Naive B cell (primary cell): ENCODE data around the gene CDA. TPM values are rescaled to one million over a fixed set of nuclear protein-coding genes. Genes with fewer than 3 reads are reported as not detected.
A peak's percentile ranks its signal among the peaks of the same experiment; 100 is the strongest.

Source experiments
- ATAC-seq, 2 donors: fragments of 150-1000 bp; cut with Tn5 transposase; 2 replicates each; pipeline ENCODE4 v1.10.0; 2021; ENCODE audit warnings: low read depth in 2 of 2, mild to moderate bottlenecking in 2 of 2, moderate library complexity in 2 of 2
- DNase-seq: peaks from one replicate; pipeline ENCODE4 v3.0.0; 2022
- H3K27ac Mint-ChIP-seq, 6 donors: one replicate each; pipeline ENCODE4 v1.8.0; 2020 to 2022; ENCODE audit warnings: mild to moderate bottlenecking in 6 of 6, mixed read lengths in 6 of 6, moderate library complexity in 5 of 6, inconsistent platforms in 2 of 6
- H3K27me3 Mint-ChIP-seq, 3 donors: one replicate each; pipeline ENCODE4 v1.8.0; 2021 to 2022; ENCODE audit warnings: mixed read lengths in 3 of 3, mild to moderate bottlenecking in 1 of 3
- H3K36me3 Mint-ChIP-seq, 2 donors: one replicate each; pipeline ENCODE4 v1.8.0; 2020 to 2022; ENCODE audit warnings: mixed read lengths in 2 of 2, inconsistent platforms in 1 of 2, mild to moderate bottlenecking in 1 of 2
- H3K4me1 Mint-ChIP-seq, 3 donors: one replicate each; pipeline ENCODE4 v1.8.0; 2020 to 2022; ENCODE audit warnings: mixed read lengths in 3 of 3, inconsistent platforms in 1 of 3, mild to moderate bottlenecking in 1 of 3, moderate library complexity in 1 of 3
- H3K4me3 Mint-ChIP-seq, 8 donors: one replicate each; pipeline ENCODE4 v1.8.0; 2020 to 2022; ENCODE audit warnings: mild to moderate bottlenecking in 8 of 8, mixed read lengths in 8 of 8, moderate library complexity in 8 of 8, inconsistent platforms in 2 of 8
- H3K9me3 Mint-ChIP-seq, 7 donors: one replicate each; pipeline ENCODE4 v1.8.0; 2020 to 2022; ENCODE audit warnings: mixed read lengths in 7 of 7, mild to moderate bottlenecking in 5 of 7, inconsistent platforms in 2 of 7, moderate library complexity in 1 of 7
- polyA plus RNA-seq, 6 donors: library from polyadenylated mRNA; unstranded; fragments of 300-500 nt; fragmentation: Illumina TruSeq; gene quantifications; one replicate each; pipeline ENCODE4 v1.2.3, GENCODE V29; 2021; ENCODE audit warnings: low read depth in 6 of 6

CDA gene
- polyA plus RNA-seq, 6 donors from 2014 or later = 0.30 to 3.2 (median 0.59) TPM; not detected in 2

DNA sequence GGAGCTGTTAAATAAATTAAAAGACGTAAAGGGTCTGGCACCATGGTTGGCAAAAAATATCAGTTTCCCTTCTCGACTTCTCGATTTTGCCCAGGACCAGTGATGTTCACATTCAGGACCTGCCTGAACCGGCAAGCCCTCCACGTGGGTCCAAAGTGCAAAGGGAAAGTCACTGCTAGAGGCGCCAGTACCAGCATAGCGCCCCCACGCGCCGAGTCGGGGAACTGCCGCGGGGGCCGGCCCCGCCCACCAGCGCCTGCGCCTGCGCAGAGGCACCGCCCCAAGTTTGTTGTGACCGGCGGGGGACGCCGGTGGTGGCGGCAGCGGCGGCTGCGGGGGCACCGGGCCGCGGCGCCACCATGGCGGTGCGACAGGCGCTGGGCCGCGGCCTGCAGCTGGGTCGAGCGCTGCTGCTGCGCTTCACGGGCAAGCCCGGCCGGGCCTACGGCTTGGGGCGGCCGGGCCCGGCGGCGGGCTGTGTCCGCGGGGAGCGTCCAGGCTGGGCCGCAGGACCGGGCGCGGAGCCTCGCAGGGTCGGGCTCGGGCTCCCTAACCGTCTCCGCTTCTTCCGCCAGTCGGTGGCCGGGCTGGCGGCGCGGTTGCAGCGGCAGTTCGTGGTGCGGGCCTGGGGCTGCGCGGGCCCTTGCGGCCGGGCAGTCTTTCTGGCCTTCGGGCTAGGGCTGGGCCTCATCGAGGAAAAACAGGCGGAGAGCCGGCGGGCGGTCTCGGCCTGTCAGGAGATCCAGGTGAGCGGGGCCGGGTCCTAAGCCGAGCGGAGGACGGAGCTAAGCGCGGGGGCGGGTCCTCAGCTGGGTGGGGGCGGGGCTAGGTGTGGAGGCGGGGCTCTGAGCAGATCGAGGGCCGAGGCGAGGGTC, 44.5 kb downstream of the CDA start, which contains the start of gene PINK1:
PINK1 (plus strand) TSS at position 269 of the 875 bp plus-strand sequence; CDS start at position 360, 91 bp downstream.
- peaks cover 0 to 20% (median 17%) of the 10 kb centered on the region in 3 donors for H3K4me1 Mint-ChIP-seq
- H3K4me3 Mint-ChIP-seq = peak within 1 kb of the TSS; percentile 88 to 96 (median 94)

DNA sequence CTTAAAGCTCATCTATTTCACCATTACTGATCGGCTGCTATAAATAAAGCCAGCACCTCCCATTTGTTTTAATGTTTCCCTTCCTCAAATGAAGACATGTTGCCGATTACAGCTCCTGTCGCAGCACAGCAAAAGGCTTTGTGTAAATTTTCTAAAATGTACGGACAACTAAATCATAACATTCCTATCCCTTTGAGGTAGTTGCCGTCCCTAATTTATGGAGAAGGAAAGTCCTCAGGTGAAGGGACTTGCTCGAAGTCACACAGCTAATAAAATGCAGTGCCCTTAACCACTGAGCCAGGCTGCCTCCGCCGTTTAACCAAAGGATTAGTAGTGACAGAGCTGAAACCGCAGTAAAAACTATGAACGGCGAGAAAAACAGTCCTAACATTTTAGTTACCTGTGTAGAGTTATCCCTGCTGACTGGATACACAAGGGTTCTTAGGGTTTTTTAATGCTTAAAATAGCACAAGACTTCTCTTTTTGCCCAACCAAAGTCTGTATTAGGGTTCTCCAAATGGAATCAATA, 45.2 kb downstream of the CDA start:
- Mint-ChIP-seq H3K27me3 (no peaks in the 10 kb centered on the region), H3K27ac (peak overlapping the region; percentile 51 to 90 (median 75)), H3K4me1 (peaks cover 0 to 20% (median 17%) of the 10 kb centered on the region in 3 donors), H3K9me3 (peaks cover 0 to 5% (median 2%) of the 10 kb centered on the region in 7 donors), H3K36me3 (peaks cover 0 to 6% of the 10 kb centered on the region in 2 donors), H3K4me3 (peak overlapping the region; percentile 88 to 96 (median 94))
- ATAC-seq = peak in 1 of 2 donors; percentile 11
- DNase-seq = no peak

More for the DNA sequence above, 44.5 kb downstream of the CDA start, which contains the start of gene PINK1:
- DNase-seq (peak; percentile 89), ATAC-seq (peak; percentile 88 to 89)
- Mint-ChIP-seq H3K27me3 (peaks cover 0 to under 1% (median 0%) of the 10 kb centered on the region in 3 donors), H3K27ac (peak within 1 kb of the TSS; percentile 51 to 90 (median 78)), H3K36me3 (no peaks in the 10 kb centered on the region), H3K9me3 (peaks cover 0 to 11% (median 8%) of the 10 kb centered on the region in 7 donors)

DNA sequence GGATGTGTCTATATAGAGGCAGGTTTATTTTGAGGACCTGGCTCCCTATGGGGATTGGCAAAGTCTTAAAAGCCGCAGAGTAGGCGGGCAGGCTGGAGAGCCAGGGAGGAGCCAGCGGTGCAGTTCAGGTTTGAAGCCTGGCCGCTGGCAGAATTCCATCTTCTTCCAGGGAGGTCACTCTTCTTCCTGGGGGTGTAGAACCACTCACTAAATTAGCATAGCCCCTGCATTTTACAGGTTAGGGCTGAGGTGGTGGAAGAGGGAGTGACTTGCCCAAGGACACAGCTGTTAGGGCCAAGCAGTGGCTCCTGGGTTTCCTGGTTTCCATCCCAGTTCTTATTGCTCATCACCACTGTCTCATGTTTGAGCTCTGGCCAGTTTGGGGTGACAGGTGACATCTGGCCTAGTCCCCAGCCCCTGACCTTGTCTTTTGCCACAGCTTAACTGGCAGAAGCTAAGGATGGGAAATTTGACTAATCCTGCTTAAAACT, 45.7 kb downstream of the CDA start:
- ATAC-seq (peak in 1 of 2 donors; percentile 9), DNase-seq (no peak)
- Mint-ChIP-seq H3K27me3 (no peaks in the 10 kb centered on the region), H3K4me1 (peaks cover 0 to 20% (median 17%) of the 10 kb centered on the region in 3 donors), H3K27ac (peak overlapping the region in 2 of 6 donors; percentile 34 to 83), H3K36me3 (peaks cover 0 to 8% of the 10 kb centered on the region in 2 donors), H3K9me3 (no peaks in the 10 kb centered on the region), H3K4me3 (peak overlapping the region; percentile 88 to 96 (median 94))

DNA sequence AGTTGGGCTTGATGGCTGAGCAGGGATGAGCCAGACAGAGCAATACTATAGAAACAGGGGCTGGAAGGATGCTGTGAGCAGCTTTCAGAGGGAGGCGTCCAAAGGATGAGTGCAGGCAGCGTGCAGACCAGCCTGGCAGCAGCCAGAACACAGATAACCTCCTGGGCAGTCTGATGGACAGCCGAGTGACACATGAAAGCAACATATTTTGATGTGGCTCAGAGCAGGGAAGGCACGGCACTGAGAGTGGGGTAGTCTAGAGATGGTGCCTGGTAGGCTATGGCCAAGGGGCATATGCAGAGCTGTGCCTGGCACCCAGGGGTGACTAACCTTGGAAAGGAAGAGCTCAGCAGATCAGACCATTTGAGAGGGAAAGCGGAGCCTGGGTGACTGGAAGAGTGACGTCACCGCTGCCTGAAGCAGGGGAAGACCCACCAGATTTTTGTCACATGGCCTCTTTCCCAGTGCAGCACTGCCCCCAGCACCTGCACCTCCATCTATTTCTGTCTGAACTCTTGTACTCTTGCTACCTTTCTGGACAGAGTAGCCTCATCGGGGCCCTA, 48.0 kb downstream of the CDA start:
- Mint-ChIP-seq H3K9me3 (no peaks in the 10 kb centered on the region), H3K36me3 (peaks cover 0 to 8% of the 10 kb centered on the region in 2 donors), H3K27ac (peak overlapping the region in 1 of 6 donors; percentile 77), H3K4me3 (no peak overlapping the region), H3K27me3 (no peaks in the 10 kb centered on the region), H3K4me1 (peaks cover 5 to 24% (median 22%) of the 10 kb centered on the region in 3 donors)
- DNase-seq (no peak), ATAC-seq (no peak)

DNA sequence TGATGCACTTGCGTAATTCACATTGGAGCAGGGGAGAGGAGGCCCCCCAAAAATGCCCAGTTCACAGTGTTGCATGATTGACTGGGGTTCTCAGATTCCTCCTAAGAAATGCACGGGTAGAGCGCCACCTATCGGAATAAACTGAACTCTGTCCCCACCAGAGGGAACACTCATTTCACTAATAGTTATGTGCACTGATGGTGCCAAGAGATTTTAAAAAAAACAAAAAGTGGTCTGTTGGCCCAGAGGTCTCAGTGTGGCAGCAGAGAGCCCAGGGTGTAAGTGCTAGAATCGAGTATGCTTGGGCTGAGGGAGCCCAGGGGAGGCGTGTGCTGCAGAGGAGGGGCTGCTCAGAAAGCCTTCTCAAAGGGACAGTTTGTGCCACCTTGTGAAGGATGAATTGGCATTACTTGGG, 51.3 kb downstream of the CDA start:
- Mint-ChIP-seq H3K27me3 (no peaks in the 10 kb centered on the region), H3K36me3 (peaks cover 0 to 8% of the 10 kb centered on the region in 2 donors), H3K27ac (peak overlapping the region in 1 of 6 donors; percentile 57), H3K4me1 (peaks cover 5 to 6% (median 6%) of the 10 kb centered on the region in 3 donors), H3K9me3 (no peaks in the 10 kb centered on the region), H3K4me3 (peak overlapping the region in 1 of 8 donors; percentile 0)
- peak; percentile 50 for DNase-seq
- ATAC-seq = peak; percentile 65 to 81

DNA sequence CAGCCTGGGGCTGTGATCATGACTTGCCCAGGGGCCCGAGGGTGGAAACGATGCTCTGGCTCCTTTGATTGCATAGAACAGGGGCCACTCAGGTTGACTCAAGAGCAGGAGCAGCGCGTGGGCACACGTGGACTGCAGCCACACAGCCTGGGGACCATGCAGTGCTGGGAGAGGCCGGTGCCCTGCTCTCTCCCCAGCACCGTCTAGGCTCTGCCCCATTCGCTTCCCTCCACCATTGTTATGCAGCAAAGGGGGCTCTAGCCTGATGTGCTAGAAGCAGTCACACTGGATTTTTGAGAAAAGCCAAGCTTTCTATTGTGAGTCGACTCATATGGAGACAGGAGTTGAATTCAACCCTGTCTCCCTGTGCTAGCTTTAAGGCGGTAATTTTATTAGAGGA, 53.1 kb downstream of the CDA start:
- no peaks in the 10 kb centered on the region for H3K9me3 Mint-ChIP-seq
- no peak for DNase-seq

DNA sequence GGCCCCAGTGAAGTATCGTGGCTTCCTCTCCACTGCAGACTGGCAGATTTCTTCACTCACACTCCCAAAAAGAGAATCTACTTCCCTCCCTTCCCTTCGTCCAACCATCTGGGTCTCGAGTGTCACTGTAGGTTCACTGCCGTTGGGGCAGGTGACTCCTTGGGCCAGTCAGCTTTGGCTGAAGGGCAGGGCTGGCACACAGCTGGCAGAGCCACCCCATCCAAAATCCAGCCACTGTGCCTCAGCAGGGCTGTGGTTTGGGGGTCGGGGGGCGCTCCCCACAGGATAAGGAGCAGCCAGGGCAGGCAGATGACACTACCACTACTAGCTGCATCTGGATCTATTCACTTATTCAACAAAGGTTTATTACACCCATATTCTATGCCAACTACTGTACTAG, 54.2 kb downstream of the CDA start:
- DNase-seq (no peak), ATAC-seq (no peak)
- no peak overlapping the region for H3K4me3 Mint-ChIP-seq
- no peaks in the 10 kb centered on the region for H3K9me3 Mint-ChIP-seq
- peaks cover 0 to 8% of the 10 kb centered on the region in 2 donors for H3K36me3 Mint-ChIP-seq
- peak overlapping the region in 1 of 6 donors; percentile 12 for H3K27ac Mint-ChIP-seq
- H3K27me3 Mint-ChIP-seq = no peaks in the 10 kb centered on the region
- peaks cover 4 to 6% (median 5%) of the 10 kb centered on the region in 3 donors for H3K4me1 Mint-ChIP-seq

More for the DNA sequence above, 53.1 kb downstream of the CDA start:
- H3K36me3 Mint-ChIP-seq = peaks cover 0 to 8% of the 10 kb centered on the region in 2 donors
- no peaks in the 10 kb centered on the region for H3K27me3 Mint-ChIP-seq
- no peak for ATAC-seq
- H3K27ac Mint-ChIP-seq = no peak overlapping the region
- H3K4me3 Mint-ChIP-seq = no peak overlapping the region
- H3K4me1 Mint-ChIP-seq = peaks cover 4 to 6% (median 5%) of the 10 kb centered on the region in 3 donors

DNA sequence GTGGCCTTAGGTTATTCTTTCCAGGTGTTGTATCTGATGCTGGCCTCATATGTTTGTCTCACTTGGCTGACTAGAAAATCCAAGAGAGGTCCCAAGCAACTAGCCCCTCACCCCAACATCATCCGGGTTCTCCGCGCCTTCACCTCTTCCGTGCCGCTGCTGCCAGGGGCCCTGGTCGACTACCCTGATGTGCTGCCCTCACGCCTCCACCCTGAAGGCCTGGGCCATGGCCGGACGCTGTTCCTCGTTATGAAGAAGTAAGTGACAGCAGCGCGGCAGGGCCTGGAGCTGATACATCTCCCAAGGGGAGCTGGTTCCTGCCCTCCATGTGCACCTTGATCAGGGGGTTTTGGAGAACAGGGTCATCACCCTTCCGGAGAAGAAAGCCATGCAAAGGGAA, 55.5 kb downstream of the CDA start:
- H3K27me3 Mint-ChIP-seq = no peaks in the 10 kb centered on the region
- no peak for ATAC-seq
- H3K36me3 Mint-ChIP-seq = peaks cover 0 to 6% of the 10 kb centered on the region in 2 donors
- peaks cover 4 to 6% (median 5%) of the 10 kb centered on the region in 3 donors for H3K4me1 Mint-ChIP-seq
- H3K9me3 Mint-ChIP-seq = no peaks in the 10 kb centered on the region
- DNase-seq = no peak
- H3K4me3 Mint-ChIP-seq = no peak overlapping the region
- H3K27ac Mint-ChIP-seq = no peak overlapping the region

DNA sequence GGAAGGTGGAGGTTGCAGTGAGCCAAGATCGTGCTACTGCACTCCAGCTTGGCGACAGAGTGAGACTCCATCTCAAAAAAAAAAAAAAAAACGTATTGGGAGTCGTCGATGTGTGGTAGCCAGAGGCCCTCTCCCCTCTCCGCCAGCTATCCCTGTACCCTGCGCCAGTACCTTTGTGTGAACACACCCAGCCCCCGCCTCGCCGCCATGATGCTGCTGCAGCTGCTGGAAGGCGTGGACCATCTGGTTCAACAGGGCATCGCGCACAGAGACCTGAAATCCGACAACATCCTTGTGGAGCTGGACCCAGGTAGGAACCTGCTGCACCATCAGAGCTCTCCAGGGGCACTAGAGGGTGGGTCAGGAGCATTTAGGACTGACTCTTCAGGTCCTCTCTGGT, 56.5 kb downstream of the CDA start:
- DNase-seq (no peak), ATAC-seq (no peak)
- no peaks in the 10 kb centered on the region for H3K27me3 Mint-ChIP-seq
- peaks cover under 1% of the 10 kb centered on the region in 3 donors for H3K4me1 Mint-ChIP-seq
- no peaks in the 10 kb centered on the region for H3K9me3 Mint-ChIP-seq
- H3K36me3 Mint-ChIP-seq = peaks cover 1 to 16% of the 10 kb centered on the region in 2 donors
- H3K4me3 Mint-ChIP-seq = no peak overlapping the region
- no peak overlapping the region for H3K27ac Mint-ChIP-seq

DNA sequence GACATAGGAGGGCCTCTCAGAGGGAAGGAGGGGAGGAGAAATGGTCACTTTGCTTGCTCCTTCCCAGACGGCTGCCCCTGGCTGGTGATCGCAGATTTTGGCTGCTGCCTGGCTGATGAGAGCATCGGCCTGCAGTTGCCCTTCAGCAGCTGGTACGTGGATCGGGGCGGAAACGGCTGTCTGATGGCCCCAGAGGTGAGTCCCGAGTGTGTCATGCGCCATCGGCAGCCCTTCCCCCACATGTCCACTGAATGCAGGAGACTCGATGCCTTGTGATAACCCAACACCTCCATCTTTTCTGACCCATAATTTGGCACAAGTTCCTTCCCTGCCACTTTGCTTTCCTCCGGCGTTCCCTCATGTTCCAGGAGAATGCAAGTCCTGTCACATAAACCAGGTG, 59.5 kb downstream of the CDA start:
- no peaks in the 10 kb centered on the region for H3K9me3 Mint-ChIP-seq
- H3K4me3 Mint-ChIP-seq = no peak overlapping the region
- H3K36me3 Mint-ChIP-seq = peaks cover 7 to 30% of the 10 kb centered on the region in 2 donors
- no peaks in the 10 kb centered on the region for H3K27me3 Mint-ChIP-seq
- no peak overlapping the region for H3K27ac Mint-ChIP-seq
- DNase-seq (no peak), ATAC-seq (no peak)
- no peaks in the 10 kb centered on the region for H3K4me1 Mint-ChIP-seq

DNA sequence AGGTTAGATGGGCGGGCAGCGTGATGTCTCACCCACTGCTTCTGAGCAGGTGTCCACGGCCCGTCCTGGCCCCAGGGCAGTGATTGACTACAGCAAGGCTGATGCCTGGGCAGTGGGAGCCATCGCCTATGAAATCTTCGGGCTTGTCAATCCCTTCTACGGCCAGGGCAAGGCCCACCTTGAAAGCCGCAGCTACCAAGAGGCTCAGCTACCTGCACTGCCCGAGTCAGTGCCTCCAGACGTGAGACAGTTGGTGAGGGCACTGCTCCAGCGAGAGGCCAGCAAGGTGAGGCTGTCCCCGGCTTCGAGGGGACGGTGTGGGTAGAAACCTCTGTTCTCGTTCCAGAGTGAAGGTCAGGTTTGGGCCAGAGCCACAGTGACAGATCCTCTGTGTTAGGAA, 60.0 kb downstream of the CDA start:
- Mint-ChIP-seq H3K4me1 (no peaks in the 10 kb centered on the region), H3K36me3 (peaks cover 7 to 30% of the 10 kb centered on the region in 2 donors), H3K4me3 (no peak overlapping the region), H3K9me3 (no peaks in the 10 kb centered on the region), H3K27me3 (no peaks in the 10 kb centered on the region), H3K27ac (peak overlapping the region in 2 of 6 donors; percentile 71 to 84)
- DNase-seq = no peak
- ATAC-seq = no peak

DNA sequence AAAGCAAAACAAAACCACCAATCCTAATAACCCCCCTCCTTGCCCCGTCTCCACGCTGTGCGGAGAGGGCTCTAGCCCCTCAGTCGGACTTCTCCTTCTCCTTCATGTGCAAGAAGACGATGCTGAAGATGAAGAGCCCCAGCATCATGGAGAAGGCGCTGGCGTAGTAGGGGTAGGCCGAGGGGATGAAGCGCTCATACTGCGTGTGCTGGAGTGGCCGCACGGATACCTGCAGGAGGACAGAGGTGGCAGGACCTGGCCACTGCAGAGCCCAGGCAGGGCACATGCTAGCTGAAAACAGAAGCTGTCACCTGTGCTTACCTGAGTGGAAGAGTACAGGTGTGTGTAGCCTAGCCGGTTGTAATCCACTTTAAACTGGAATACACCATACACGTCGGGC, 63.4 kb downstream of the CDA start:
- Mint-ChIP-seq H3K27ac (no peak overlapping the region), H3K4me3 (no peak overlapping the region), H3K36me3 (peaks cover 15 to 40% of the 10 kb centered on the region in 2 donors), H3K27me3 (no peaks in the 10 kb centered on the region), H3K4me1 (peaks cover 4 to 9% (median 8%) of the 10 kb centered on the region in 3 donors), H3K9me3 (no peaks in the 10 kb centered on the region)
- ATAC-seq = no peak
- no peak for DNase-seq

DNA sequence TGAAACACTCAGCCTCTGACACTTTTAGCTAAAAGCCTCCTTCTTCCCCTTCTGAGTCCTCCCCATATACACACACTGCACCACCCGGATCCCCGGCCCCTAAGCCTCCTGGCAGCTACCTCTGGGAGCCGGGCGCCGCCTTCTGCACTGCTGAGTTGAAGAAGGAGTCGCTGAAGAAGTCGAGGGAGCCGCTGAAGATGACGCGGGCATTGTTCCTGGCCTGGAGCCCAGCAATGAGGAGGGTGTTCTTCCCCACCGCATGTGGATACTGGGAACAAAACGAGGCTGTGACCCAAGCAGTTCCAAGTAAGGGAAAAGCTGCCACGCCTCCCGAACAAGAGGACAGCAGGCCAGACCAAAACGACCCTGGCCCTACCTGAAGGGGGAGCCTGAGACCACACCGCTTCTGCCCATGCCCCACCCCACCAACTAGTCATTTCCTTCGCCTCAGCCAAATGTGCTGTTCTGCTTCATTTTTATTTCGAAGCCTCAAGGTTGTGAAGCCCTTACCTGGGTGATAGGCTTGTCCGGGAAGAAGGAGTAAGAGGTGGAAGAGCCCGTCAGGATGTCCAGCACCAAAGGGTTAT, 65.3 kb downstream of the CDA start:
- Mint-ChIP-seq H3K27ac (peak overlapping the region in 3 of 6 donors; percentile 33 to 76 (median 38)), H3K9me3 (no peaks in the 10 kb centered on the region), H3K4me3 (no peak overlapping the region), H3K4me1 (peaks cover 10 to 12% (median 11%) of the 10 kb centered on the region in 3 donors), H3K27me3 (no peaks in the 10 kb centered on the region), H3K36me3 (peaks cover 16 to 38% of the 10 kb centered on the region in 2 donors)
- no peak for DNase-seq
- ATAC-seq = no peak
